Common myeloid progenitor, CD34-positive (primary cell): ENCODE data around the gene CPNE6.
"Not testable (repeated sequence)": the region's sequence is repeated elsewhere in the genome, so short reads cannot be mapped to it uniquely, and the experiment has no call there.

Source experiments
- CTCF ChIA-PET: fragments of 350-600 bp; sonication (Branson Sonifier 250); formaldehyde crosslinking; loops from one replicate; lab custom pipeline; 2021; ENCODE audit warnings: antibody characterized with exemption; lab: Charles Lee
- POLR2A ChIA-PET: fragments of 350-600 bp; sonication (Branson Sonifier 250); formaldehyde crosslinking; loops from one replicate; lab custom pipeline; 2021; ENCODE audit warnings: antibody characterized with exemption; lab: Charles Lee
- DNase-seq, 3 donors: peaks; one replicate each; pipeline versions ENCODE4 v3.0.0 to v3.0.0-alpha.2; 2013
- H3K27ac ChIP-seq, 2 experiments: 1 replicate in 1 of 2; 2 replicates in 1 of 2; pipeline ENCODE4 v1.7.0; 2013; ENCODE audit warnings: inconsistent platforms in 2 of 2, low read length in 2 of 2, mild to moderate bottlenecking in 2 of 2, low read depth in 1 of 2, moderate library complexity in 1 of 2; ENCODE audit not compliant: severe bottlenecking in 2 of 2, insufficient read depth in 1 of 2, poor library complexity in 1 of 2
- H3K27me3 ChIP-seq, 5 experiments: replicated peaks in 2 of 5; 1 replicate in 3 of 5; 2 replicates in 2 of 5; pipeline versions ENCODE4 v1.6.1 to v1.7.0; 2013; ENCODE audit warnings: low read length in 4 of 5, mild to moderate bottlenecking in 2 of 5, moderate library complexity in 2 of 5, inconsistent platforms in 1 of 5; ENCODE audit not compliant: insufficient read depth in 5 of 5, control insufficient read depth in 4 of 5
- H3K36me3 ChIP-seq, 4 experiments: 1 replicate in 2 of 4; 2 replicates in 2 of 4; pipeline versions ENCODE4 v1.6.1 to v1.7.0; 2013; ENCODE audit warnings: low read length in 3 of 4, control low read depth in 1 of 4, mild to moderate bottlenecking in 1 of 4; ENCODE audit not compliant: control insufficient read depth in 4 of 4, insufficient read depth in 4 of 4
- H3K4me1 ChIP-seq, 4 experiments: 1 replicate in 3 of 4; 2 replicates in 1 of 4; pipeline versions ENCODE4 v1.6.1 to v1.7.1; 2013; ENCODE audit warnings: low read length in 3 of 4, mild to moderate bottlenecking in 3 of 4, control low read depth in 1 of 4, inconsistent platforms in 1 of 4, moderate library complexity in 1 of 4; ENCODE audit not compliant: control insufficient read depth in 4 of 4, insufficient read depth in 4 of 4; ENCODE audit errors: control extremely low read depth in 1 of 4
- H3K4me3 ChIP-seq, 7 experiments: 1 replicate in 4 of 7; 2 replicates in 3 of 7; pipeline versions ENCODE4 v1.5.1 to v1.7.0; 2013; ENCODE audit warnings: mild to moderate bottlenecking in 7 of 7, low read length in 6 of 7, moderate library complexity in 6 of 7, inconsistent platforms in 2 of 7, low read depth in 2 of 7, control low read depth in 1 of 7; ENCODE audit not compliant: insufficient read depth in 4 of 7, control insufficient read depth in 1 of 7; ENCODE audit errors: extremely low read depth in 1 of 7
- H3K9me3 ChIP-seq, 5 experiments: 1 replicate in 4 of 5; 2 replicates in 1 of 5; pipeline versions ENCODE4 v1.6.1 to v1.7.1; 2013; ENCODE audit warnings: low read length in 4 of 5, mild to moderate bottlenecking in 2 of 5, inconsistent platforms in 1 of 5, low read depth in 1 of 5, moderate library complexity in 1 of 5; ENCODE audit not compliant: control insufficient read depth in 4 of 5, insufficient read depth in 2 of 5; ENCODE audit errors: control extremely low read depth in 1 of 5
- WGBS: methylation state at CpG from one replicate; pipeline ENCODE4 v1.1.5; 2013; ENCODE audit not compliant: insufficient coverage; 5-methylcytosine and 5-hydroxymethylcytosine counted together

Gene CPNE6

DNA sequence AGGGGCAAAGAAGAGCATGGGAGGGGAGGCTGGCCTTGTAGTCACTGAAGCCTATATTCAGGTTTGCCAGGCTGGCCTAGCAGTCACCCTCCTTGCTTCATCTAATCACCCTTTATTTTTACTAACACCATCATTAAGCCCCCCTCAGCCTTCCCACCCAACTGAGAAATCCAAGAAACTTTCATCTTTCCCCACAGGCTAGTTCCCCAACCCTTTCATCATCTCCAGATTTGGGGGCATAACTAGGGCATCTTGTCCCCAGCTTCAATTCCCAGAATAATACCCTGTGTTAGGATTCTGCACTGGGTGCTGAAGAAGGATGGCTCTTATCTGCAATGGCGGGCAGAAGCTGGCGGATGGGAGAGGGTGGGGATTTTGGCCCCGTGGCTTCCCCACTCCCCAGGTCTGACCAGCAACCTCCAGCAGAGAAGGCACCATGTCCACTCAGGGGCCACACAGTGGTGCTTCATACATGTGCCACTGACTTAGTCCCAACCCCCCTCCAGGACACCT, 29.7 kb downstream of the CPNE6 start:
- CTCF ChIA-PET, result interaction anchor here (1.1 to 11.6 kb wide), 3 partner anchors 10 to 42 kb away, joined by 3 to 188 read pairs (median 7); no protein-coding TSS in a partner anchor
- Histone ChIP-seq H3K27ac (no peak overlapping the region), H3K36me3 (peaks cover 0 to 68% (median 34%) of the 10 kb centered on the region in 4 experiments), H3K27me3 (no peaks in the 10 kb centered on the region), H3K4me3 (no peak overlapping the region), H3K9me3 (peaks cover 0 to 5% (median 0%) of the 10 kb centered on the region in 5 experiments), H3K4me1 (peaks cover 0 to 3% (median 0%) of the 10 kb centered on the region in 4 experiments)
- WGBS, result 97% methylated on average over 3 of the region's 3 CpGs
- POLR2A ChIA-PET, result no interaction called here
- no peak for DNase-seq

DNA sequence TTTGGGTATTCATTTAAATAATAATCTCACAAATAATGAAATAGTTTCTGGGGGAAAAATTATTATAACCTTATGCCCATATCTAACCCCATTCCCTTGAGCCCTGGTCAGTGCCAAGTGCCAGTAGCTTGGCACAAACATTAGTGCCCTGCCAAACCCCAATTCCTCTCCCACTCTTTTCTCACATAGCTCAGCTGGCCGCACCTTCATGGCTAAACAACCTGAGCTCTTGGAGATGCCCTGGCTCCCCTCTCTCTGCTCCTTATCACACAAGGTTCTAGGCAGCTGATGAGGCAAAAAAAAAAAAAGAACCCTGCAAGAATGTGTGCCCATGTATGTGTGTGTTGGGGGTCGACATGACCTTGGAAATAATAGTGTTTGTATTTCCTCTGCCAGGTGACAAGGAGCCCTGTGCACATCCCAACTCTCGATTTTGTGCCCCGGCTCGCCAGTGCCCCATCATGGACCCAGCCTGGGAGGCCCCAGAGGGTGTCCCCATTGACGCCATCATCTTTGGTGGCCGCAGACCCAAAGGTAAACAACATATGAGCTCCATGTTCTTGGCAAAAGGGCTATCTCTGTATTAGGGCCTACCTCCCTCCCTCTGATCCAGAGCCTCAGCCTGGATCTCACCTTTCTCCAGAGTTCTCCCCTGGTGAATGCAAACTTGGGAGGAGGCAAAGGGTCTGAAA, 31.1 kb downstream of the CPNE6 start:
- 94% methylated on average over 6 of the region's 7 CpGs for WGBS
- Histone ChIP-seq H3K9me3 (peaks cover 0 to 5% (median 0%) of the 10 kb centered on the region in 5 experiments), H3K27me3 (no peaks in the 10 kb centered on the region), H3K36me3 (peaks cover 0 to 64% (median 34%) of the 10 kb centered on the region in 4 experiments), H3K27ac (no peak overlapping the region), H3K4me1 (peaks cover 0 to 5% (median 0%) of the 10 kb centered on the region in 4 experiments), H3K4me3 (no peak overlapping the region)
- no peak for DNase-seq
- ChIA-PET CTCF (interaction anchor here (0.8 to 11.6 kb wide), 3 partner anchors 11 to 60 kb away, joined by 3 to 188 read pairs (median 7); no protein-coding TSS in a partner anchor), POLR2A (interaction anchor here (0.6 kb wide), 1 partner anchor 136 kb away, joined by 4 read pairs; no protein-coding TSS in a partner anchor)

DNA sequence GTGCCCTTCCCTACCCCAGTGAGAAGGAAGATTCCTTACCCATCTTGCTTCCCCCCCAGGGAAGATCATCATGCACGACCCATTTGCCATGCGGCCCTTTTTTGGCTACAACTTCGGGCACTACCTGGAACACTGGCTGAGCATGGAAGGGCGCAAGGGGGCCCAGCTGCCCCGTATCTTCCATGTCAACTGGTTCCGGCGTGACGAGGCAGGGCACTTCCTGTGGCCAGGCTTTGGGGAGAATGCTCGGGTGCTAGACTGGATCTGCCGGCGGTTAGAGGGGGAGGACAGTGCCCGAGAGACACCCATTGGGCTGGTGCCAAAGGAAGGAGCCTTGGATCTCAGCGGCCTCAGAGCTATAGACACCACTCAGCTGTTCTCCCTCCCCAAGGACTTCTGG, 32.1 kb downstream of the CPNE6 start:
- POLR2A ChIA-PET, result no interaction called here

DNA sequence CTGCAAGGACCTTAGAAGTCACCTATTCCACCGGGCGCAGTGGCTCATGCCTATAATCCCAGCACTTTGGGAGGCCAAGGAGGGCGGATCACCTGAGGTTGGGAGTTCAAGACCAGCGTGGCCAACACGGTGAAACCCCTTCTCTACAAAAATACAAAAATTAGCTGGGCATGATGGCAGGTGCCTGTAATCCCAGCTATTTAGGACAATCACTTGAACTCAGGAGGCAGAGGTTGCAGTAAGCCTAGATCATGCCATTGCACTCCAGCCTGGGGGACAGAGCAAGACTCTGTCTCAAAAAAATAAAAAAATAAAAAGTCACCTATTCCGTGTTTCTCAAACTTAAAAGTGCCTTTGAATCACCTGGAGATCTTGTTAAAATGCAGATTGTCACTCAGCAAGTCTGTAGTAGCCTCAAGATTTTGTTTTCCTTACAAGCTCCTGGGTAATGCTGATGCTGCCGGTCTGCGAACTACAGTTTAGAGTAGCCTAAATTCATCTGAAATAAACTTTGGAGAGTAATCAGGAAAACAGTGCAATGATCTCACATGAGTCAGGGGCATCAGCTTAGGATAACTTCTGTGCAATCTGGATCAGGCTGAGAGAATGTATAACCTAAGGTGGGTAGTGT, 34.4 kb downstream of the CPNE6 start:
- WGBS, result 97% methylated on average over 7 of the region's 8 CpGs

More for the DNA sequence above, 32.1 kb downstream of the CPNE6 start:
- 92% methylated on average over 13 of the region's 13 CpGs for WGBS
- H3K27me3 ChIP-seq, result no peaks in the 10 kb centered on the region
- H3K4me1 ChIP-seq, result peaks cover 0 to 7% (median under 1%) of the 10 kb centered on the region in 4 experiments
- H3K9me3 ChIP-seq, result peaks cover 0 to 5% (median 0%) of the 10 kb centered on the region in 5 experiments
- H3K27ac ChIP-seq, result no peak overlapping the region
- DNase-seq, result no peak
- CTCF ChIA-PET, result interaction anchor here (1.1 to 11.6 kb wide), 3 partner anchors 12 to 60 kb away, joined by 3 to 188 read pairs (median 33); no protein-coding TSS in a partner anchor
- peaks cover 0 to 55% (median 30%) of the 10 kb centered on the region in 4 experiments for H3K36me3 ChIP-seq
- no peak overlapping the region for H3K4me3 ChIP-seq

DNA sequence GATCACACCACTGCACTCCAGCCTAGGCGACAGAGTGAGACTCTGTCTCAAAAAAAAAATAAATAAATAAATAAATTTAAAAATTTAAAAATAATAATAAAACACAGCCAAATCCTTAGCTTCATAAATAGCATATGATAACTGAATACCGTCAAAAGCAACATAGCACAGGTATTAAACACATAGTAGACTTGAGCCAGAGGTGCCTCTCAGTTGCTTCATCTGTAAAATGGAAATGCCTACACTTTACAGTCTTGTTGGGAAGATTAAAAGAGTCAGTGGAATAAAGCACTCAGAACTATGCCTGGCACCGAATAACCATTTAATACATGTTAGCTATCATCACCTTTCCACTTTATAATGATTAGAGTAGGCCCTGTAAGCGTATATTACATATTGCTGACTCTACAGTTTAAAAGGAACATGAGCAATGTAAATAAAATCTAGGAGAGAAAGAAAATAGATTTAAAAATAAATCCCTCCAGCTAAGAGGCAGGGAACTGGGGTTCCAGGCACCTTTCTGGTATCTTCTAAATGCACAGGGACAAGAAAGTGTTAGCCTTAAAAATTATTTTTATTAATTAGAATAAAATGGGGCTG, 35.4 kb downstream of the CPNE6 start:
- 100% methylated on average over 1 of the region's 4 CpGs for WGBS
- Histone ChIP-seq H3K4me1 (peaks cover 3 to 17% (median 6%) of the 10 kb centered on the region in 4 experiments), H3K9me3 (peaks cover 0 to 5% (median 0%) of the 10 kb centered on the region in 5 experiments), H3K27ac (no peak overlapping the region), H3K27me3 (no peaks in the 10 kb centered on the region), H3K4me3 (no peak overlapping the region), H3K36me3 (peaks cover 0 to 24% (median 13%) of the 10 kb centered on the region in 4 experiments)
- CTCF ChIA-PET, result interaction anchor here (1.0 to 11.6 kb wide), 11 partner anchors 10 to 92 kb away, joined by 3 to 188 read pairs (median 7); partner anchors contain the start of genes IRF9 and PCK2
- no peak for DNase-seq
- POLR2A ChIA-PET, result interaction anchor here (1.7 kb wide), 1 partner anchor 16 kb away, joined by 4 read pairs; no protein-coding TSS in a partner anchor

More for the DNA sequence above, 34.4 kb downstream of the CPNE6 start:
- ChIA-PET POLR2A (interaction anchor here (1.2 to 1.7 kb wide), 2 partner anchors 11 to 15 kb away, joined by 4 to 5 read pairs; partner anchors contain the start of gene PCK2), CTCF (interaction anchor here (1.1 to 11.6 kb wide), 6 partner anchors 9 to 47 kb away, joined by 3 to 188 read pairs (median 32); partner anchors contain the start of gene PCK2)
- DNase-seq, H3K4me3 ChIP-seq, H3K27me3 ChIP-seq, H3K27ac ChIP-seq, H3K9me3 ChIP-seq: not testable (repeated sequence)
- H3K36me3 ChIP-seq, result peaks cover 0 to 33% (median 16%) of the 10 kb centered on the region in 4 experiments
- peaks cover 3 to 13% (median 6%) of the 10 kb centered on the region in 4 experiments for H3K4me1 ChIP-seq

DNA sequence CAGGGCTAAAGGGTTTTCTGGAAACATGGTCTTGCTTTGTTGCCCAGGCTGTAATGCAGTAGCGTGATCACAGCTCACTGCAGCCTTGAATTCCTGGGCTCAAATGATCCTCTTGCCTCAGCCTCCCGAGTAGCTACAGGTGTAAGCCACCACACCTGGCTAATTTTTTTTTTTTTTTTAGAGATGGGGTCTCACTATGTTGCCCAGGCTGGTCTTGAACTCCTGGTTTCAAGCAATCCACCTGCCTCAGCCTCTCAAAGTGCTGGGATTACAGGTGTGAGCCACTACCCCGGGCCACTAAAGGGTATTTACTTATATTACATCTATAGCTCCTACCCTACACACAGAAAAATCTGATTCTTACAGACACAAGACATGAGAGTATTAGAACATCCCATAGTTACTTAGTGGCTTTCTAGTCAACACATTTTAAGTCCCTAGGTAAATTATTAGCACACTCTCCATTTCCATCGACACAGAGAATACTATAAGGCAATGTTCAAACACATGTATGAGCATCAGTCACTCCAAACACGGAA, 37.0 kb downstream of the CPNE6 start:
- 47% methylated on average over 5 of the region's 5 CpGs for WGBS

More for the DNA sequence above, 37.0 kb downstream of the CPNE6 start:
- Histone ChIP-seq H3K4me1 (peaks cover 3 to 20% (median 9%) of the 10 kb centered on the region in 4 experiments), H3K27ac (peak overlapping the region in 1 of 2 experiments; percentile 17), H3K36me3 (peaks cover 0 to 12% (median 8%) of the 10 kb centered on the region in 4 experiments), H3K4me3 (peak overlapping the region in 1 of 7 experiments; percentile 38), H3K27me3 (no peaks in the 10 kb centered on the region), H3K9me3 (peaks cover 0 to 5% (median 0%) of the 10 kb centered on the region in 5 experiments)
- DNase-seq, result no peak
- ChIA-PET POLR2A (interaction anchor here (0.8 to 2.0 kb wide), 4 partner anchors 14 to 38 kb away, joined by 3 to 12 read pairs (median 3); partner anchors contain the start of genes PCK2 and PSME2), CTCF (interaction anchor here (0.5 to 11.6 kb wide), 28 partner anchors 9 to 539 kb away, joined by 3 to 188 read pairs (median 4); partner anchors contain the start of genes CARMIL3, IRF9, PCK2 and PSME1)
